SK-N-SH treated with all-trans-retinoic acid at 6 μM for 48 hours (cell line): Measurements from ENCODE around the gene CD300LF.

Source experiments
- ATAC-seq: fragments of 200-7000 bp; cut with Tn5 transposase; 3 replicates; pipeline ENCODE4 v1.9.1; 2020; ENCODE audit warnings: mild to moderate bottlenecking, moderate library complexity
- ARNTL ChIP-seq: fragments of 450-650 bp; formaldehyde crosslinking; IDR thresholded peaks from 2 replicates; pipeline ENCODE4 v1.5.0; 2020; ENCODE audit warnings: low read depth, mild to moderate bottlenecking, moderate library complexity, borderline replicate concordance
- BACH2 ChIP-seq: fragments of 250-450 bp; sonication (Bioruptor Pico); IDR thresholded peaks from 2 replicates; pipeline ENCODE4 v1.9.0; 2021; ENCODE audit warnings: mild to moderate bottlenecking, borderline replicate concordance
- CREB5 ChIP-seq: fragments of 250-450 bp; sonication (Bioruptor Pico); IDR thresholded peaks from 2 replicates; pipeline ENCODE4 v1.5.1; 2020; ENCODE audit warnings: low read depth, mild to moderate bottlenecking, moderate library complexity
- CSDC2 ChIP-seq: fragments of 250-450 bp; sonication (Bioruptor Pico); IDR thresholded peaks from 2 replicates; pipeline ENCODE4 v1.5.0; 2020; ENCODE audit warnings: mild to moderate bottlenecking, moderate library complexity
- CSRNP3 ChIP-seq: fragments of 250-450 bp; sonication (Bioruptor Pico); IDR thresholded peaks from 2 replicates; pipeline ENCODE4 v1.5.1; 2021; ENCODE audit warnings: mild to moderate bottlenecking, moderate library complexity
- GLIS3 ChIP-seq: fragments of 250-450 bp; sonication (Bioruptor Pico); IDR thresholded peaks from 2 replicates; pipeline ENCODE4 v1.5.0; 2020; ENCODE audit warnings: mild to moderate bottlenecking, moderate library complexity
- ISL1 ChIP-seq: fragments of 250-450 bp; sonication (Bioruptor Pico); IDR thresholded peaks from 2 replicates; pipeline ENCODE4 v2.1.2; 2022; ENCODE audit warnings: mild to moderate bottlenecking, moderate library complexity
- OSR1 ChIP-seq: fragments of 250-450 bp; sonication (Bioruptor Pico); IDR thresholded peaks from 2 replicates; pipeline ENCODE4 v1.8.0; 2022; ENCODE audit warnings: moderate library complexity, mild to moderate bottlenecking, inconsistent platforms
- PPARA ChIP-seq: fragments of 250-450 bp; sonication (Bioruptor Pico); IDR thresholded peaks from 2 replicates; pipeline ENCODE4 v1.5.0; 2020; ENCODE audit warnings: mild to moderate bottlenecking, borderline replicate concordance
- RARB ChIP-seq: fragments of 250-450 bp; sonication (Bioruptor Pico); IDR thresholded peaks from 2 replicates; pipeline ENCODE4 v1.8.0; 2021; ENCODE audit warnings: mild to moderate bottlenecking, moderate library complexity
- SNAI2 ChIP-seq: fragments of 250-450 bp; sonication (Bioruptor Pico); IDR thresholded peaks from 2 replicates; pipeline ENCODE4 v1.5.0; 2020; ENCODE audit warnings: mild to moderate bottlenecking, moderate library complexity
- TOX ChIP-seq: fragments of 250-450 bp; sonication (Bioruptor Pico); IDR thresholded peaks from 2 replicates; pipeline ENCODE4 v1.8.0; 2021; ENCODE audit warnings: mild to moderate bottlenecking, moderate library complexity, borderline replicate concordance
- TSHZ2 ChIP-seq: fragments of 250-450 bp; sonication (Bioruptor Pico); IDR thresholded peaks from 2 replicates; pipeline ENCODE4 v1.5.0; 2020; ENCODE audit warnings: mild to moderate bottlenecking, moderate library complexity
- ZC3H10 ChIP-seq: fragments of 250-450 bp; sonication (Bioruptor Pico); IDR thresholded peaks from 2 replicates; pipeline ENCODE4 v1.5.1; 2021; ENCODE audit warnings: mild to moderate bottlenecking, moderate library complexity
- ZFP3 ChIP-seq: fragments of 250-450 bp; sonication (Bioruptor Pico); IDR thresholded peaks from 2 replicates; pipeline ENCODE4 v1.5.0; 2020; ENCODE audit warnings: mild to moderate bottlenecking, moderate library complexity
- ZNF565 ChIP-seq: fragments of 450-650 bp; formaldehyde crosslinking; conservative IDR thresholded peaks from 2 replicates; pipeline ENCODE4 v1.5.0; 2020; ENCODE audit warnings: low read depth, mild to moderate bottlenecking, moderate library complexity
- ZNF70 ChIP-seq: fragments of 450-650 bp; formaldehyde crosslinking; IDR thresholded peaks from 2 replicates; pipeline ENCODE4 v1.5.0; 2020; ENCODE audit warnings: mild to moderate bottlenecking, moderate library complexity
- ZNF8 ChIP-seq: fragments of 450-650 bp; formaldehyde crosslinking; IDR thresholded peaks from 2 replicates; pipeline ENCODE4 v1.5.0; 2020; ENCODE audit warnings: mild to moderate bottlenecking, moderate library complexity
- TF ChIP-seq, protein P1 (sequence below): fragments of 250-450 bp; sonication (Bioruptor Pico); IDR thresholded peaks from 2 replicates; pipeline ENCODE4 v1.8.0; 2020; ENCODE audit warnings: mild to moderate bottlenecking, moderate library complexity, borderline replicate concordance

Gene CD300LF

GRCh38 chr17:74744714-74745547 is 32.2 kb upstream of the CD300LF start:
- ATAC-seq, result peak; percentile 34
- TF ChIP-seq OSR1, result no peak
- TF ChIP-seq ZFP3 (CRISPR knock-in tag), result 0 out of 2 replicates have a peak, but pooled peaks have one; percentile 35
- TF ChIP-seq, all 23 proteins: peak for 1

GRCh38 chr17:74744349-74744713 is 31.6 kb upstream of the CD300LF start:
- no peak for ATAC-seq

DNA sequence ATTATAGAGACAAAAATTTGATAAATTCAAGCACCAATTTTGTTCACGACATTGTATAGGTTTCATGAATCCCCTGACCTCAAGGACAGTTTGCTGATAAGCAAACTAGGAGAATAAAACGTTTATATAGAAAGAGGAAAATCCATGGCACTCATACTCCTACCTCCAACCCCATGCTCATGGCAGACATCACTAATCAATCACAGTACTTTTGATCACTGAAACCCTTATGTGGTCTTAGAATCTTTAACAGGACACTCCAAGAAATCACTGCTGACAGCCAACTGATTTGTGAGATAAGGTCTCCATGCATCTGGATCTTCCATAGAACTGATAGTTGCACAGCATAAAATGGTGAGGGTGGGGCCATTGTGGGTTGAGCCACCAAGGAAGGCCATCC is 31.0 kb upstream of the CD300LF start:
- TF ChIP-seq CSDC2 (CRISPR knock-in tag), result no peak
- TF ChIP-seq BACH2, result no peak
- TF ChIP-seq TSHZ2 (CRISPR knock-in tag), result no peak
- TF ChIP-seq, protein P1, sequence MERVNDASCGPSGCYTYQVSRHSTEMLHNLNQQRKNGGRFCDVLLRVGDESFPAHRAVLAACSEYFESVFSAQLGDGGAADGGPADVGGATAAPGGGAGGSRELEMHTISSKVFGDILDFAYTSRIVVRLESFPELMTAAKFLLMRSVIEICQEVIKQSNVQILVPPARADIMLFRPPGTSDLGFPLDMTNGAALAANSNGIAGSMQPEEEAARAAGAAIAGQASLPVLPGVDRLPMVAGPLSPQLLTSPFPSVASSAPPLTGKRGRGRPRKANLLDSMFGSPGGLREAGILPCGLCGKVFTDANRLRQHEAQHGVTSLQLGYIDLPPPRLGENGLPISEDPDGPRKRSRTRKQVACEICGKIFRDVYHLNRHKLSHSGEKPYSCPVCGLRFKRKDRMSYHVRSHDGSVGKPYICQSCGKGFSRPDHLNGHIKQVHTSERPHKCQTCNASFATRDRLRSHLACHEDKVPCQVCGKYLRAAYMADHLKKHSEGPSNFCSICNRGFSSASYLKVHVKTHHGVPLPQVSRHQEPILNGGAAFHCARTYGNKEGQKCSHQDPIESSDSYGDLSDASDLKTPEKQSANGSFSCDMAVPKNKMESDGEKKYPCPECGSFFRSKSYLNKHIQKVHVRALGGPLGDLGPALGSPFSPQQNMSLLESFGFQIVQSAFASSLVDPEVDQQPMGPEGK (CRISPR knock-in tag), result no peak
- TF ChIP-seq ZNF8 (CRISPR knock-in tag), result no peak
- TF ChIP-seq OSR1, result no peak
- TF ChIP-seq ZC3H10 (CRISPR knock-in tag), result no peak
- TF ChIP-seq GLIS3 (CRISPR knock-in tag), result no peak
- no peak for TF ChIP-seq TOX (CRISPR knock-in tag)
- TF ChIP-seq PPARA (CRISPR knock-in tag), result no peak
- no peak for TF ChIP-seq ZNF70
- TF ChIP-seq ZNF565 (CRISPR knock-in tag), result no peak
- TF ChIP-seq SNAI2 (CRISPR knock-in tag), result no peak
- no peak for TF ChIP-seq CSRNP3 (CRISPR knock-in tag)
- TF ChIP-seq ARNTL, result no peak
- TF ChIP-seq ISL1 (CRISPR knock-in tag), result no peak
- ATAC-seq, result no peak

More at GRCh38 chr17:74744349-74744713, 31.6 kb upstream of the CD300LF start:
- TF ChIP-seq RARB (CRISPR knock-in tag), result no peak

DNA sequence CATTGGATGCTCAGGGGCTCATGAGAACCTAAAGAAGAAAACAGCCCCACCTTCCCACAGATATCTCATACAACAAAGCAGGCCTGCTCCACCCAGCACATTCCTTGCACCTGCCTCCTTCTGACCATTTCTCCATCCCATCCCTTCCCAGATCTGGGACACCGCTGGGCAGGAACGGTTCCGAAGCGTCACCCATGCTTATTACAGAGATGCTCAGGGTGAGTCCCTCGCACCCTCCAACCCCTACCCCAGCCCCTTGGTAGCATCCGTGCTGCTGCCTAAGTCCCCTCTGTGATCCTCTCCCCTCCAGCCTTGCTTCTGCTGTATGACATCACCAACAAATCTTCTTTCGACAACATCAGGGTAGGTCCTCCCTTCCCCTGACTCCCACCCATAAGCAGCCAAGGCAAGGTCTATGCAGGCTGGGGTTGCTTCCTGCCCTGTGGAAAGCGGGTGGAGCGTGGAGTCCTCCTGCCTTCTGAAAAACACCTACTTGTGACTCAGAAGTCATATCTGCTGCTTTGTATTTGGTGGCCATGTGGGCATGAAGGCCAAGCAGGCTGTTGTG is 30.3 kb upstream of the CD300LF start:
- TF ChIP-seq ZC3H10 (CRISPR knock-in tag) (no peak), ZNF565 (CRISPR knock-in tag) (no peak), CREB5 (CRISPR knock-in tag) (no peak)
- TF ChIP-seq, protein P1 (CRISPR knock-in tag), result no peak
- no peak for ATAC-seq
